ENCODE data around the gene HOMEZ. TPM values are rescaled to one million over a fixed set of nuclear protein-coding genes. Genes with fewer than 3 reads are reported as not detected.

The HOMEZ gene
- total and polyA plus RNA-seq, 2 of the 8 experiments (the other 6 are each of a cell fraction or from before 2014, with no cell fraction given), result 9.1 to 15.9 TPM

DNA sequence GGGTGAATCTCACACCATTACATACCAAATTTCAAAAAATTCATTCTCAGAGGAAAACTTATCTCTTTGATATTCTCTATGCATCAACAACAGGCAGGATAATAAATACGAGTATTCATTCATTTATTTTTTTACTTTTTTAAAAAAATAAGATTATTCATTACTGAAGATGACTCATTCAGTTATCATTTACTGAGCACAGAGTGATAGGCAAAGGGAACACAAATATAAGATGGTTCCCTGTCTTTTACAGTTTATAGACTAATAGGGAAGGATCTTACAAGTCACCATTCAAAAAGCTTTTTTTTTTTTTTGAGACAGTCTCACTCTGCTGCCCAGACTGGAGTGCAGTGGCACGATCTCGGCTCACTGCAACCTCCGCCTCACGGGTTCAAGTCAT, 30.4 kb upstream of the HOMEZ start:
- Histone ChIP-seq H2BK5ac (ENCODE audit: low read depth, low read length) (no peak overlapping the region), H2BK20ac (ENCODE audit: low read length) (no peak overlapping the region), H3K4me2 (ENCODE audit: insufficient read depth in 1 of 2, low read depth in 2 of 2, low read length in 2 of 2) (no peak overlapping the region), H3K79me1 (ENCODE audit: low read depth, low read length) (no peaks in the 10 kb centered on the region), H4K8ac (ENCODE audit: extremely low read depth, insufficient read depth, low read length) (no peak overlapping the region), H4K5ac (ENCODE audit: insufficient read length, low read depth, low read length) (no peak overlapping the region), H3K36me3 (ENCODE audit: control insufficient read depth in 2 of 4, insufficient read depth in 4 of 4, low read length in 3 of 4) (0 out of 8 replicates have a peak, but pooled peaks cover 0 to 3% (median 0%) of the 10 kb centered on the region in 4 experiments), H2BK120ac (replicated peaks; ENCODE audit: low read depth, low read length) (no peak overlapping the region), H3K23ac (ENCODE audit: insufficient read length) (no peak overlapping the region), H4K91ac (replicated peaks; ENCODE audit: insufficient read length, low read length) (no peak overlapping the region), H3K4me1 (replicated peaks in 1 of 4; ENCODE audit: control insufficient read depth in 3 of 4, insufficient read depth in 4 of 4, low read length in 3 of 4) (peaks cover 0 to 6% (median 1%) of the 10 kb centered on the region in 4 experiments; a peak in 6 of 7 replicates), H3K4ac (replicated peaks; ENCODE audit: insufficient read length, low read depth, low read length) (no peak overlapping the region), H4K20me1 (replicated peaks in 1 of 2; ENCODE audit: control insufficient read depth in 1 of 2, insufficient read depth in 2 of 2, low read length in 2 of 2) (no peaks in the 10 kb centered on the region), H3K79me2 (ENCODE audit: control insufficient read depth in 1 of 2, insufficient read depth in 2 of 2, low read length in 2 of 2) (no peaks in the 10 kb centered on the region), H3K9ac (replicated peaks in 1 of 4; ENCODE audit: extremely low read depth in 1 of 4, low read depth in 3 of 4, low read length in 3 of 4) (no peak overlapping the region), H3K23me2 (ENCODE audit: low read depth, low read length) (peaks cover 6% of the 10 kb centered on the region), H3K4me3 (ENCODE audit: extremely low read depth in 1 of 4, insufficient read depth in 2 of 4, low read depth in 3 of 4, low read length in 4 of 4) (no peak overlapping the region), H2BK15ac (ENCODE audit: low read length) (no peak overlapping the region), H2AK5ac (ENCODE audit: low read depth, low read length) (no peak overlapping the region), H3K14ac (ENCODE audit: insufficient read length) (no peak overlapping the region), H2BK12ac (ENCODE audit: low read depth, low read length) (no peak overlapping the region), H3K27ac (ENCODE audit: low read depth, low read length) (no peak overlapping the region), H3K27me3 (replicated peaks in 1 of 4; ENCODE audit: control insufficient read depth in 3 of 4, extremely low read depth in 1 of 4, insufficient read depth in 3 of 4, low read length in 3 of 4) (no peaks in the 10 kb centered on the region), H3K18ac (ENCODE audit: extremely low read depth, low read length) (no peak overlapping the region), H3K56ac (replicated peaks; ENCODE audit: insufficient read length, low read depth, low read length) (no peak overlapping the region), H2AFZ (ENCODE audit: low read length) (no peak overlapping the region), H3K9me3 (ENCODE audit: insufficient read depth in 2 of 2, low read depth in 1 of 2, low read length in 1 of 2) (no peaks in the 10 kb centered on the region)
- WGBS, 2 experiments (ENCODE audit: extremely low coverage in 1 of 2, insufficient coverage in 1 of 2, insufficient read length in 1 of 2, insufficient replicate concordance in 2 of 2, low coverage in 1 of 2, low lambda C conversion rate in 2 of 2, missing lambda C conversion rate in 1 of 2), result 87% methylated on average over 5 of the region's 5 CpGs; no CpG with 5 or more reads in 1 of the 2 experiments
- POLR2A ChIA-PET (ENCODE audit: partially characterized antibody), result interaction anchor here (1.4 kb wide), 1 partner anchor 49 kb away, joined by 3 read pairs; no protein-coding TSS in a partner anchor
- no peak for FAIRE-seq
- no peak for DNase-seq (ENCODE audit: low read depth in 1 of 2, low spot score in 2 of 2)
- TF ChIP-seq SIX5 (IDR thresholded peaks at IDR 0.05; ENCODE audit: low read depth, low read length), result no peak
- CTCF ChIA-PET (ENCODE audit: partially characterized antibody), result interaction anchor here (0.8 to 1.0 kb wide), 3 partner anchors 11 to 61 kb away, joined by 3 to 4 read pairs (median 3); partner anchors contain the start of gene CMTM5

All from H1 (cell line).